ENCODE measurements around the gene ZNF215.
"Not testable (repeated sequence)": the region's sequence is repeated elsewhere in the genome, so short reads cannot be mapped to it uniquely, and the experiment has no call there.

ZNF215 gene

GRCh38 chr11:6954248-6954647 is 28.0 kb downstream of the ZNF215 start:
- H3K4me1 ChIP-seq (ENCODE audit: control insufficient read depth, insufficient read depth, low read length); H3K27me3 ChIP-seq (ENCODE audit: control insufficient read depth, insufficient read depth, low read length); H3K4me3 ChIP-seq (ENCODE audit: low read depth, low read length); H3K9ac ChIP-seq (ENCODE audit: low read depth, low read length); H3K9me3 ChIP-seq (ENCODE audit: control insufficient read depth, insufficient read depth, low read length); H3K36me3 ChIP-seq (ENCODE audit: control insufficient read depth, insufficient read depth, low read length): not testable (repeated sequence)

- Histone ChIP-seq H3K9ac (ENCODE audit: low read depth, low read length) (no peak overlapping the region), H3K9me3 (ENCODE audit: control insufficient read depth, insufficient read depth, low read length) (no peaks in the 10 kb centered on the region), H3K4me3 (ENCODE audit: low read depth, low read length) (no peak overlapping the region), H3K4me1 (ENCODE audit: control insufficient read depth, insufficient read depth, low read length) (no peaks in the 10 kb centered on the region), H3K36me3 (ENCODE audit: control insufficient read depth, insufficient read depth, low read length) (no peaks in the 10 kb centered on the region), H3K27me3 (ENCODE audit: control insufficient read depth, insufficient read depth, low read length) (no peaks in the 10 kb centered on the region)
These were observed 35.9 kb downstream of the ZNF215 start for GRCh38 chr11:6962141-6962540.

- Histone ChIP-seq H3K27me3 (ENCODE audit: control insufficient read depth, insufficient read depth, low read length) (no peaks in the 10 kb centered on the region), H3K36me3 (ENCODE audit: control insufficient read depth, insufficient read depth, low read length) (no peaks in the 10 kb centered on the region), H3K9me3 (ENCODE audit: control insufficient read depth, insufficient read depth, low read length) (no peaks in the 10 kb centered on the region), H3K9ac (ENCODE audit: low read depth, low read length) (no peak overlapping the region), H3K4me1 (ENCODE audit: control insufficient read depth, insufficient read depth, low read length) (no peaks in the 10 kb centered on the region), H3K4me3 (ENCODE audit: low read depth, low read length) (no peak overlapping the region)
These were observed 36.4 kb downstream of the ZNF215 start for GRCh38 chr11:6962673-6963072.

GRCh38 chr11:6968816-6969215 is 42.6 kb downstream of the ZNF215 start:
- no peaks in the 10 kb centered on the region for H3K36me3 ChIP-seq (ENCODE audit: control insufficient read depth, insufficient read depth, low read length)
- no peaks in the 10 kb centered on the region for H3K4me1 ChIP-seq (ENCODE audit: control insufficient read depth, insufficient read depth, low read length)
- H3K27me3 ChIP-seq (ENCODE audit: control insufficient read depth, insufficient read depth, low read length) = no peaks in the 10 kb centered on the region
- H3K4me3 ChIP-seq (ENCODE audit: low read depth, low read length) = no peak overlapping the region
- no peaks in the 10 kb centered on the region for H3K9me3 ChIP-seq (ENCODE audit: control insufficient read depth, insufficient read depth, low read length)
- H3K9ac ChIP-seq (ENCODE audit: low read depth, low read length) = no peak overlapping the region

- not testable (repeated sequence) for H3K36me3 ChIP-seq (ENCODE audit: control insufficient read depth, insufficient read depth, low read length); H3K4me3 ChIP-seq (ENCODE audit: low read depth, low read length); H3K9ac ChIP-seq (ENCODE audit: low read depth, low read length); H3K4me1 ChIP-seq (ENCODE audit: control insufficient read depth, insufficient read depth, low read length); H3K27me3 ChIP-seq (ENCODE audit: control insufficient read depth, insufficient read depth, low read length); H3K9me3 ChIP-seq (ENCODE audit: control insufficient read depth, insufficient read depth, low read length)
These were observed 43.6 kb downstream of the ZNF215 start for GRCh38 chr11:6969854-6970253.

- H3K4me1 ChIP-seq (ENCODE audit: control insufficient read depth, insufficient read depth, low read length) = no peaks in the 10 kb centered on the region
- no peak overlapping the region for H3K9ac ChIP-seq (ENCODE audit: low read depth, low read length)
- no peaks in the 10 kb centered on the region for H3K27me3 ChIP-seq (ENCODE audit: control insufficient read depth, insufficient read depth, low read length)
- no peaks in the 10 kb centered on the region for H3K36me3 ChIP-seq (ENCODE audit: control insufficient read depth, insufficient read depth, low read length)
- no peak overlapping the region for H3K4me3 ChIP-seq (ENCODE audit: low read depth, low read length)
- H3K9me3 ChIP-seq (ENCODE audit: control insufficient read depth, insufficient read depth, low read length) = no peaks in the 10 kb centered on the region
These were observed 53.1 kb downstream of the ZNF215 start for GRCh38 chr11:6979365-6979764.

GRCh38 chr11:6986487-6986886 is 60.3 kb downstream of the ZNF215 start:
- Histone ChIP-seq H3K4me1 (ENCODE audit: control insufficient read depth, insufficient read depth, low read length) (no peaks in the 10 kb centered on the region), H3K27me3 (ENCODE audit: control insufficient read depth, insufficient read depth, low read length) (no peaks in the 10 kb centered on the region), H3K4me3 (ENCODE audit: low read depth, low read length) (no peak overlapping the region), H3K9ac (ENCODE audit: low read depth, low read length) (no peak overlapping the region), H3K36me3 (ENCODE audit: control insufficient read depth, insufficient read depth, low read length) (no peaks in the 10 kb centered on the region), H3K9me3 (ENCODE audit: control insufficient read depth, insufficient read depth, low read length) (no peaks in the 10 kb centered on the region)

- no peaks in the 10 kb centered on the region for H3K9me3 ChIP-seq (ENCODE audit: control insufficient read depth, insufficient read depth, low read length)
- H3K4me3 ChIP-seq (ENCODE audit: low read depth, low read length) = no peak overlapping the region
- no peaks in the 10 kb centered on the region for H3K27me3 ChIP-seq (ENCODE audit: control insufficient read depth, insufficient read depth, low read length)
- H3K4me1 ChIP-seq (ENCODE audit: control insufficient read depth, insufficient read depth, low read length) = no peaks in the 10 kb centered on the region
- no peaks in the 10 kb centered on the region for H3K36me3 ChIP-seq (ENCODE audit: control insufficient read depth, insufficient read depth, low read length)
- H3K9ac ChIP-seq (ENCODE audit: low read depth, low read length) = no peak overlapping the region
These were observed 62.3 kb downstream of the ZNF215 start for GRCh38 chr11:6988506-6988905.

GRCh38 chr11:6991227-6991626 is 65.0 kb downstream of the ZNF215 start:
- Histone ChIP-seq H3K4me3 (ENCODE audit: low read depth, low read length) (no peak overlapping the region), H3K27me3 (ENCODE audit: control insufficient read depth, insufficient read depth, low read length) (no peaks in the 10 kb centered on the region), H3K9ac (ENCODE audit: low read depth, low read length) (no peak overlapping the region), H3K9me3 (ENCODE audit: control insufficient read depth, insufficient read depth, low read length) (no peaks in the 10 kb centered on the region), H3K4me1 (ENCODE audit: control insufficient read depth, insufficient read depth, low read length) (no peaks in the 10 kb centered on the region), H3K36me3 (ENCODE audit: control insufficient read depth, insufficient read depth, low read length) (no peaks in the 10 kb centered on the region)

- no peak overlapping the region for H3K4me3 ChIP-seq (ENCODE audit: low read depth, low read length)
- H3K9ac ChIP-seq (ENCODE audit: low read depth, low read length) = no peak overlapping the region
- H3K36me3 ChIP-seq (ENCODE audit: control insufficient read depth, insufficient read depth, low read length) = no peaks in the 10 kb centered on the region
- no peaks in the 10 kb centered on the region for H3K9me3 ChIP-seq (ENCODE audit: control insufficient read depth, insufficient read depth, low read length)
- H3K4me1 ChIP-seq (ENCODE audit: control insufficient read depth, insufficient read depth, low read length) = no peaks in the 10 kb centered on the region
- no peaks in the 10 kb centered on the region for H3K27me3 ChIP-seq (ENCODE audit: control insufficient read depth, insufficient read depth, low read length)
These were observed 65.8 kb downstream of the ZNF215 start for GRCh38 chr11:6992026-6992425.

- H3K4me3 ChIP-seq (ENCODE audit: low read depth, low read length) = no peak overlapping the region
- H3K9ac ChIP-seq (ENCODE audit: low read depth, low read length) = no peak overlapping the region
- H3K27me3 ChIP-seq (ENCODE audit: control insufficient read depth, insufficient read depth, low read length) = no peaks in the 10 kb centered on the region
- no peaks in the 10 kb centered on the region for H3K9me3 ChIP-seq (ENCODE audit: control insufficient read depth, insufficient read depth, low read length)
- H3K4me1 ChIP-seq (ENCODE audit: control insufficient read depth, insufficient read depth, low read length) = no peaks in the 10 kb centered on the region
- no peaks in the 10 kb centered on the region for H3K36me3 ChIP-seq (ENCODE audit: control insufficient read depth, insufficient read depth, low read length)
These were observed 66.5 kb downstream of the ZNF215 start for GRCh38 chr11:6992457-6993417.

GRCh38 chr11:6995703-6996102 is 69.5 kb downstream of the ZNF215 start:
- H3K4me1 ChIP-seq (ENCODE audit: control insufficient read depth, insufficient read depth, low read length) = no peaks in the 10 kb centered on the region
- H3K9ac ChIP-seq (ENCODE audit: low read depth, low read length) = no peak overlapping the region
- H3K27me3 ChIP-seq (ENCODE audit: control insufficient read depth, insufficient read depth, low read length) = no peaks in the 10 kb centered on the region
- no peak overlapping the region for H3K4me3 ChIP-seq (ENCODE audit: low read depth, low read length)
- no peaks in the 10 kb centered on the region for H3K9me3 ChIP-seq (ENCODE audit: control insufficient read depth, insufficient read depth, low read length)
- no peaks in the 10 kb centered on the region for H3K36me3 ChIP-seq (ENCODE audit: control insufficient read depth, insufficient read depth, low read length)
